H9 (cell line): ENCODE measurements around the gene GAD2. TPM values are rescaled to one million over a fixed set of nuclear protein-coding genes. Genes with fewer than 3 reads are reported as not detected.
A peak's percentile ranks its signal among the peaks of the same experiment; 100 is the strongest.

Source experiments
- DNase-seq: peaks from one replicate; pipeline ENCODE4 v3.0.0-alpha.2; 2017
- H2AFZ ChIP-seq: one replicate; pipeline ENCODE4 v1.6.1; 2013; ENCODE audit warnings: mild to moderate bottlenecking, low read length, control low read depth, moderate library complexity
- H2AK5ac ChIP-seq: 2 replicates; pipeline ENCODE4 v1.6.1; 2013; ENCODE audit warnings: low read length, control low read depth, mixed read lengths; ENCODE audit not compliant: insufficient read length
- H2BK120ac ChIP-seq: one replicate; pipeline ENCODE4 v1.6.1; 2013; ENCODE audit warnings: low read depth, mild to moderate bottlenecking, low read length, control low read depth, inconsistent platforms; ENCODE audit not compliant: poor library complexity, severe bottlenecking
- H2BK12ac ChIP-seq: 2 replicates; pipeline ENCODE4 v1.6.1; 2013; ENCODE audit warnings: low read length, control low read depth, mixed read lengths, low read depth; ENCODE audit not compliant: insufficient read length
- H2BK15ac ChIP-seq: 2 replicates; pipeline ENCODE4 v1.6.1; 2013; ENCODE audit warnings: low read depth, low read length, control low read depth
- H2BK20ac ChIP-seq: one replicate; pipeline ENCODE4 v1.6.1; 2013; ENCODE audit warnings: low read depth, mild to moderate bottlenecking, low read length, control low read depth, inconsistent platforms; ENCODE audit not compliant: poor library complexity, severe bottlenecking
- H2BK5ac ChIP-seq: 2 replicates; pipeline ENCODE4 v1.6.1; 2013; ENCODE audit warnings: low read length, control low read depth, mixed read lengths; ENCODE audit not compliant: insufficient read length
- H3K14ac ChIP-seq: 2 replicates; pipeline ENCODE4 v1.6.1; 2013; ENCODE audit warnings: low read length, control low read depth; ENCODE audit not compliant: insufficient read depth
- H3K18ac ChIP-seq: 2 replicates; pipeline ENCODE4 v1.6.1; 2013; ENCODE audit warnings: low read depth, mild to moderate bottlenecking, mixed read lengths, low read length, control low read depth; ENCODE audit not compliant: insufficient read length
- H3K23ac ChIP-seq: 2 replicates; pipeline ENCODE4 v1.6.1; 2013; ENCODE audit warnings: low read length, control low read depth, mixed read lengths, low read depth; ENCODE audit not compliant: insufficient read length
- H3K23me2 ChIP-seq: 2 replicates; pipeline ENCODE4 v1.6.1; 2013; ENCODE audit warnings: low read depth, mild to moderate bottlenecking, mixed read lengths, low read length, control low read depth; ENCODE audit not compliant: insufficient read length, poor library complexity, severe bottlenecking
- H3K27ac ChIP-seq: 2 replicates; pipeline ENCODE4 v1.5.1; 2013; ENCODE audit warnings: low read length, control low read depth, mixed read lengths, low read depth; ENCODE audit not compliant: insufficient read length
- H3K27me3 ChIP-seq: 2 replicates; pipeline ENCODE4 v1.6.1; 2013; ENCODE audit warnings: low read length, control low read depth, inconsistent platforms; ENCODE audit not compliant: insufficient read depth
- H3K4ac ChIP-seq: 2 replicates; pipeline ENCODE4 v1.6.1; 2013; ENCODE audit warnings: low read depth, mild to moderate bottlenecking, control low read depth, inconsistent platforms, low read length, moderate library complexity
- H3K4me1 ChIP-seq: 2 replicates; pipeline ENCODE4 v1.6.1; 2013; ENCODE audit warnings: low read length, control low read depth, inconsistent platforms; ENCODE audit not compliant: insufficient read depth
- H3K4me2 ChIP-seq: 2 replicates; pipeline ENCODE4 v1.6.1; 2013; ENCODE audit warnings: low read length, control low read depth, mixed read lengths; ENCODE audit not compliant: insufficient read length, insufficient read depth
- H3K56ac ChIP-seq: 2 replicates; pipeline ENCODE4 v1.6.1; 2013; ENCODE audit warnings: low read depth, mild to moderate bottlenecking, mixed read lengths, low read length, control low read depth; ENCODE audit not compliant: insufficient read length
- H3K79me1 ChIP-seq: 2 replicates; pipeline ENCODE4 v1.6.1; 2013; ENCODE audit warnings: low read depth, mild to moderate bottlenecking, moderate library complexity, low read length, control low read depth, inconsistent platforms; ENCODE audit not compliant: insufficient read depth, poor library complexity, severe bottlenecking
- H3K79me2 ChIP-seq: 2 replicates; pipeline ENCODE4 v1.6.1; 2013; ENCODE audit warnings: low read length, control low read depth, inconsistent platforms; ENCODE audit not compliant: insufficient read depth
- H3K9ac ChIP-seq: 2 replicates; pipeline ENCODE4 v1.6.1; 2013; ENCODE audit warnings: low read length, control low read depth, mixed read lengths; ENCODE audit not compliant: insufficient read length; ENCODE audit errors: extremely low read depth
- H3K9me3 ChIP-seq: one replicate; pipeline ENCODE4 v1.6.1; 2013; ENCODE audit warnings: low read depth, low read length, inconsistent platforms; ENCODE audit not compliant: control insufficient read depth
- H3T11ph ChIP-seq: one replicate; pipeline ENCODE4 v1.6.1; 2013; ENCODE audit warnings: mild to moderate bottlenecking, low read length, control low read depth, inconsistent platforms
- H4K20me1 ChIP-seq: one replicate; pipeline ENCODE4 v1.6.1; 2013; ENCODE audit not compliant: control insufficient read depth, insufficient read length, insufficient read depth
- H4K5ac ChIP-seq: 2 replicates; pipeline ENCODE4 v1.6.1; 2013; ENCODE audit warnings: low read depth, mild to moderate bottlenecking, mixed read lengths, low read length, control low read depth; ENCODE audit not compliant: insufficient read length
- H4K8ac ChIP-seq: replicated peaks from 2 replicates; pipeline ENCODE4 v1.6.1; 2013; ENCODE audit warnings: low read length, control low read depth, mixed read lengths, low read depth; ENCODE audit not compliant: insufficient read length
- H4K91ac ChIP-seq: 2 replicates; pipeline ENCODE4 v1.6.1; 2013; ENCODE audit warnings: low read depth, mild to moderate bottlenecking, moderate library complexity, mixed read lengths, low read length, control low read depth; ENCODE audit not compliant: insufficient read length
- H3K27ac Mint-ChIP-seq, 3 experiments: 2 replicates in 2 of 3; 3 replicates in 1 of 3; pipeline ENCODE4 v1.8.0; 2020 to 2021; ENCODE audit warnings: mixed read lengths in 3 of 3, mild to moderate bottlenecking in 1 of 3, moderate library complexity in 1 of 3
- H3K27me3 Mint-ChIP-seq: 2 replicates; pipeline ENCODE4 v1.8.0; 2021; ENCODE audit warnings: low read depth, mild to moderate bottlenecking, moderate library complexity, mixed read lengths
- H3K36me3 Mint-ChIP-seq, 3 experiments: 2 replicates in 2 of 3; 3 replicates in 1 of 3; pipeline ENCODE4 v1.8.0; 2020 to 2021; ENCODE audit warnings: low read depth in 3 of 3, mixed read lengths in 3 of 3; ENCODE audit not compliant: insufficient read depth in 1 of 3
- H3K4me1 Mint-ChIP-seq, 2 experiments: 2 replicates each; pipeline ENCODE4 v1.8.0; 2020; ENCODE audit warnings: mixed read lengths in 2 of 2
- H3K4me3 Mint-ChIP-seq, 2 experiments: 2 replicates in 1 of 2; 3 replicates in 1 of 2; pipeline ENCODE4 v1.8.0; 2020 to 2021; ENCODE audit warnings: mild to moderate bottlenecking in 2 of 2, mixed read lengths in 2 of 2, moderate library complexity in 1 of 2
- H3K9me3 Mint-ChIP-seq, 2 experiments: 2 replicates in 1 of 2; 3 replicates in 1 of 2; pipeline ENCODE4 v1.8.0; 2020; ENCODE audit warnings: mild to moderate bottlenecking in 2 of 2, mixed read lengths in 2 of 2, moderate library complexity in 1 of 2
- WGBS: extraction: QIAGEN DNeasy Blood & Tissue Kit; methylation state at CpG from one replicate; pipeline ENCODE4 v1.1.7; 2013; ENCODE audit warnings: missing lambda C conversion rate, low lambda C conversion rate, mixed read lengths; ENCODE audit not compliant: insufficient read length; ENCODE audit errors: extremely low coverage; 5-methylcytosine and 5-hydroxymethylcytosine counted together
- total RNA-seq: library from RNA; stranded (reverse); gene quantifications from 2 replicates; pipeline ENCODE4 v1.2.1, GENCODE V29; 2021
- TF ChIP-seq, protein P1 (sequence below): fragments of 200-600 bp; sonication (generic); conservative IDR thresholded peaks from 3 replicates; pipeline ENCODE4 v1.8.0; 2021; ENCODE audit warnings: antibody characterized with exemption, mild to moderate bottlenecking

The GAD2 gene
- total RNA-seq, 1 experiment from 2014 or later = 2.0 TPM

DNA sequence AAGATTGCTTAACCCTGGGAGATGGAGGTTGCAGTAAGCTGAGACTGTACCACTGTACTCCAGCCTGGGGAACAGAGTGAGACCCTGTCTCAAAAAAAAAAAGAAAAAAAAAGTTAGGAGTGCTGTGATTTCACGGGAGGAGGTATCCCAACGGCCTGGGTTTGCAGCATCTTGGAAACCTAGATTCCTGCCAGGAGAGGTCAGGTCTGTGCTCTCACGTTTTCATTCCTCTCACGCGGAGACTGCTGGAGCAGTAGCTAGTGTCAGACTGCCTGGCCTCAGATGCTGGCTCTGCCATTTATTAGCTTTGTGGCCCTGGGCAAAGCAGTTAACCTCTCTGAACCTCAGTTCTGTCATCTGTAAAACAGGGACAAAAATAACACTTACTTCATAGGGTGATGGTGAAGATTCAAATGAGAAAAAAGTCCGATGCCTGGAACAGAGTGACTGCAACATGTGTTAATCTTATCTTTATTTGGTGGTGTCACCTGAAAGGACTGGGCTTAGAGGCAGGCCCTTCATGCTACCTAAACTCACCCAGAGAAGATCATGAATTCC, 94.9 kb downstream of the GAD2 start:
- Histone ChIP-seq H3K4me1 (no peaks in the 10 kb centered on the region; the same call in 1 of the 2 replicates), H4K8ac (no peak overlapping the region), H2AFZ (no peak overlapping the region), H3K27ac (no peak overlapping the region), H3K23ac (no peak overlapping the region), H3K79me1 (no peaks in the 10 kb centered on the region), H3K4me2 (no peak overlapping the region), H3K27me3 (no peaks in the 10 kb centered on the region), H3K4ac (no peak overlapping the region), H2BK15ac (no peak overlapping the region), H4K91ac (no peak overlapping the region), H2BK20ac (no peak overlapping the region), H3K56ac (no peak overlapping the region), H3K23me2 (no peaks in the 10 kb centered on the region), H2BK120ac (no peak overlapping the region), H3K14ac (no peak overlapping the region), H3K79me2 (no peaks in the 10 kb centered on the region), H3K9ac (no peak overlapping the region), H3K9me3 (no peaks in the 10 kb centered on the region), H3K18ac (no peak overlapping the region), H2AK5ac (no peak overlapping the region), H2BK5ac (no peak overlapping the region), H4K20me1 (no peaks in the 10 kb centered on the region), H3T11ph (no peak overlapping the region), H2BK12ac (no peak overlapping the region), H4K5ac (no peak overlapping the region)
- H3K27ac Mint-ChIP-seq = peak overlapping the region in 1 of 3 experiments; percentile 59; a peak in 1 of 7 replicates
- no peak overlapping the region for H3K4me3 Mint-ChIP-seq
- peaks cover 16 to 17% of the 10 kb centered on the region in 2 experiments for H3K4me1 Mint-ChIP-seq
- no peaks in the 10 kb centered on the region; a peak in 1 of 5 replicates for H3K9me3 Mint-ChIP-seq
- TF ChIP-seq, protein P1, sequence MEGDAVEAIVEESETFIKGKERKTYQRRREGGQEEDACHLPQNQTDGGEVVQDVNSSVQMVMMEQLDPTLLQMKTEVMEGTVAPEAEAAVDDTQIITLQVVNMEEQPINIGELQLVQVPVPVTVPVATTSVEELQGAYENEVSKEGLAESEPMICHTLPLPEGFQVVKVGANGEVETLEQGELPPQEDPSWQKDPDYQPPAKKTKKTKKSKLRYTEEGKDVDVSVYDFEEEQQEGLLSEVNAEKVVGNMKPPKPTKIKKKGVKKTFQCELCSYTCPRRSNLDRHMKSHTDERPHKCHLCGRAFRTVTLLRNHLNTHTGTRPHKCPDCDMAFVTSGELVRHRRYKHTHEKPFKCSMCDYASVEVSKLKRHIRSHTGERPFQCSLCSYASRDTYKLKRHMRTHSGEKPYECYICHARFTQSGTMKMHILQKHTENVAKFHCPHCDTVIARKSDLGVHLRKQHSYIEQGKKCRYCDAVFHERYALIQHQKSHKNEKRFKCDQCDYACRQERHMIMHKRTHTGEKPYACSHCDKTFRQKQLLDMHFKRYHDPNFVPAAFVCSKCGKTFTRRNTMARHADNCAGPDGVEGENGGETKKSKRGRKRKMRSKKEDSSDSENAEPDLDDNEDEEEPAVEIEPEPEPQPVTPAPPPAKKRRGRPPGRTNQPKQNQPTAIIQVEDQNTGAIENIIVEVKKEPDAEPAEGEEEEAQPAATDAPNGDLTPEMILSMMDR = peak; percentile 71
- peak; percentile 74 for DNase-seq
- H3K36me3 Mint-ChIP-seq = no peaks in the 10 kb centered on the region
- no CpG with 5 or more reads among the region's 6 CpGs for WGBS
- H3K27me3 Mint-ChIP-seq = no peaks in the 10 kb centered on the region
